ENCODE results near the gene PPP1R10. TPM values are rescaled to one million over a fixed set of nuclear protein-coding genes. Genes with fewer than 3 reads are reported as not detected.

The PPP1R10 gene
- total and polyA plus RNA-seq, 2 of the 13 experiments (the other 11 are each of a cell fraction or from before 2014, with no cell fraction given) = 26.3 to 38.4 TPM

- TF ChIP-seq ZNF18 (CRISPR knock-in tag; IDR thresholded peaks at IDR 0.05; ENCODE audit: insufficient replicate concordance) (no peak), ZNF34 (CRISPR knock-in tag; IDR thresholded peaks at IDR 0.05; ENCODE audit: borderline replicate concordance) (no peak; the same call in 1 of the 2 replicates), ELF3 (CRISPR knock-in tag; IDR thresholded peaks at IDR 0.05) (peak; percentile 45; the same call in 1 of the 2 replicates), FOSL1 (CRISPR knock-in tag; IDR thresholded peaks at IDR 0.05; ENCODE audit: borderline replicate concordance) (no peak), ZMAT3 (CRISPR knock-in tag; conservative IDR thresholded peaks at IDR 0.05) (peak; percentile 77), ZNF775 (CRISPR knock-in tag; IDR thresholded peaks at IDR 0.05; ENCODE audit: borderline replicate concordance) (no peak), ELF1 (CRISPR knock-in tag; IDR thresholded peaks at IDR 0.05) (peak; percentile 83), ZBTB10 (CRISPR knock-in tag; IDR thresholded peaks at IDR 0.05; ENCODE audit: borderline replicate concordance) (no peak), MAF1 (CRISPR knock-in tag; IDR thresholded peaks at IDR 0.05; ENCODE audit: borderline replicate concordance) (peak; percentile 52; the same call in 1 of the 2 replicates), MIER2 (CRISPR knock-in tag; IDR thresholded peaks at IDR 0.05) (no peak), GATAD2A (CRISPR knock-in tag; IDR thresholded peaks at IDR 0.05) (peak; percentile 28), MYPOP (CRISPR knock-in tag; IDR thresholded peaks at IDR 0.05) (peak; percentile 90), PITX1 (CRISPR knock-in tag; IDR thresholded peaks at IDR 0.05) (peak; percentile 77), SOX13 (IDR thresholded peaks at IDR 0.05) (peak; percentile 46; the same call in 1 of the 2 replicates), SOX13 (CRISPR knock-in tag; conservative IDR thresholded peaks at IDR 0.05 in 1 of 2, IDR thresholded peaks at IDR 0.05 in 1 of 2) (peak in 1 of 2 experiments; percentile 36; a peak in 1 of 4 replicates), SALL1 (CRISPR knock-in tag; IDR thresholded peaks at IDR 0.05) (peak; percentile 84), ZBTB38 (CRISPR knock-in tag; IDR thresholded peaks at IDR 0.05) (peak; percentile 60), ZNF230 (CRISPR knock-in tag; IDR thresholded peaks at IDR 0.05) (no peak), BRD4 (CRISPR knock-in tag; IDR thresholded peaks at IDR 0.05) (peak; percentile 97), RELA (CRISPR knock-in tag; IDR thresholded peaks at IDR 0.05) (no peak), FOXA1 (IDR thresholded peaks at IDR 0.05) (no peak), FOXA1 (CRISPR knock-in tag; IDR thresholded peaks at IDR 0.05) (no peak), PRDM4 (CRISPR knock-in tag; IDR thresholded peaks at IDR 0.05; ENCODE audit: borderline replicate concordance) (no peak), NRL (CRISPR knock-in tag; IDR thresholded peaks at IDR 0.05; ENCODE audit: borderline replicate concordance) (peak; percentile 53)
Observed at GRCh38 chr6:30617565-30618269, 674 bp upstream of the PPP1R10 start, which contains the start of gene MRPS18B (continued).
